GM18907 (cell line): Measurements from ENCODE around the gene IFIT3.
A peak's percentile ranks its signal among the peaks of the same experiment; 100 is the strongest.

Experiments used
- ATAC-seq: cut with Tn5 transposase; IDR thresholded peaks from one replicate; pipeline ENCODE4 v1.9.1; 2021; ENCODE audit warnings: mild to moderate bottlenecking, moderate library complexity; ENCODE audit not compliant: unreplicated experiment

IFIT3 gene

DNA sequence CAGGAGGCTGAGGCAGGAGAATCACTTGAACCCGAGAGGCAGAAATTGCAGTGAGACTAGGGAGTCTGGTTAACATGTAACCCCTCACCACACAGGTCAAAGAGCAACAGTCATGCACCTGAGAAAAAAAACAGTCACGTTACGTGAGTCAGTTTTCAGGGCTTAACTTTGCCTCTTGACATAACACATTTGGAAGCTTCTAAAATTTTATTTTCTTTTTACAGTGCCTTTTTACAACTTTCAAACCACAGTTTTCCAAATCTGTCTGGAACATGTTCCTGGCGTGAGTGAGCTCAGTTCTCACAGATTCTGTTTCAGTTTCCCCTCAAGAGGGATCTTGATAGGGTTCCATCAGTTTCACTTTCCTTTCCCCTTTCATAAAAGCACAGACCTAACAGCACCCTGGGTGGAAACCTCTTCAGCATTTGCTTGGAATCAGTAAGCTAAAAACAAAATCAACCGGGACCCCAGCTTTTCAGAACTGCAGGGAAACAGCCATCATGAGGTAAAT is 4.4 kb downstream of the IFIT3 start:
- peak; percentile 44 for ATAC-seq

DNA sequence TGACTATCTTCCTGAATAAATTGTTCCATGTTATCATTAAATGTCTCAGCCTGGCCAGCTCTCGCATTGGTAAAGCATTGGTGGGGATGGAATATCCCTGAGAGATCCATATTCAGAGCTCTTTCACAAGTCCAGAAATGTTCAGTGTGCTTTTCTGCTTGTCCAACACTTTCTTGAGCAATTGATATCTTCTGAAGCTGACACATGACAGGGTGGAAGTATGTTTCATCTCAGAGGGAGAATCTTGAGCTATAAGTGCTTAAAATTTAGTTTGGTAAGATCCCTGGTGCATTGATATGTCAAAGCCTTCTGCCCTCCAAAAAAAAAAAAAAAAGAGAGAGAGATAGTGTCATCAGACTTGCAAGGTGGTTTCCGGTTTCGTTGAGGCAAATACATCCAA is 7.4 kb downstream of the IFIT3 start:
- no peak for ATAC-seq

DNA sequence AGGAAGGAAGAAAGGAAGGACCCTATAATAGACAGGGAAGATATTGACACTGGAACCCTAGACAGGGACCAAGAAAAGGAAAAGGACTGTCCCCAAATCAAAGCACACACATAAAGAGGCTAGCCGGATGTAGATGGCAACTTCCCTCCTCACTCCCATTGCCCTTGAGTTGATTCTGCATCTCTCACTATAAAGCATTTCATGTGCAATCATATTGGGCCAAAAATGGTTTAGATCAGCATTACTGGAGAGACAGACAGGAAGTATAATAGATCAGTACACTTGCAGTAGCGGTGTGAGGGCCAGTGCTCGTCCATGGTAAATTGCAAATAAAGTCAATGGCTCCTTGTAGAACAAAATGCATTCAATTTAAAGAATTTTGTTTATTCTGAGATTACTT is 8.4 kb downstream of the IFIT3 start:
- ATAC-seq = no peak

DNA sequence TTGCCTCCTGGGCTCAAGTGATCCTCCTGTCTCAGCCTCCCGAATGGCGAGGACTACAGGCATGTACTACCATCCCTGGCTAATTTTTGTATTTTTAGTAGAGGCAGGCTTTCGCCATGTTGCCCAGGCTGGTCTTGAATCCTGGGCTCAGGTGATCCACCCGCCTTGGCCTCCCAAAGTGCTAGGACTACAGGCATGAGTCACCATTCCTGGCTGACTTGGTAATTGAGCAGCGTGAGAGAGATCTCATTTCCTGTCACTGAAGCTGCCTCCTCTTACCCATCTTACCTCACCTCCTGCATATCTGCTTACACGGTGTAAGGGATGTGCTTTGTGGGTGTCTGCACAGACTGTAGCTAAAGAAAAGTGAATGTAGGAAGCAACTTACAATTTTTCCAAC is 9.7 kb downstream of the IFIT3 start:
- no peak for ATAC-seq

DNA sequence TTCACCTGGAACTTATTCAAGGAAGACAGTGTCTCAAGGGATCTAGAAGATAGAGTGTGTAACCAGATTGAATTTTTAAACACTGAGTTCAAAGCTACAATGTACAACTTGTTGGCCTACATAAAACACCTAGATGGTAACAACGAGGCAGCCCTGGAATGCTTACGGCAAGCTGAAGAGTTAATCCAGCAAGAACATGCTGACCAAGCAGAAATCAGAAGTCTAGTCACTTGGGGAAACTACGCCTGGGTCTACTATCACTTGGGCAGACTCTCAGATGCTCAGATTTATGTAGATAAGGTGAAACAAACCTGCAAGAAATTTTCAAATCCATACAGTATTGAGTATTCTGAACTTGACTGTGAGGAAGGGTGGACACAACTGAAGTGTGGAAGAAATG is 10.9 kb downstream of the IFIT3 start:
- no peak for ATAC-seq

DNA sequence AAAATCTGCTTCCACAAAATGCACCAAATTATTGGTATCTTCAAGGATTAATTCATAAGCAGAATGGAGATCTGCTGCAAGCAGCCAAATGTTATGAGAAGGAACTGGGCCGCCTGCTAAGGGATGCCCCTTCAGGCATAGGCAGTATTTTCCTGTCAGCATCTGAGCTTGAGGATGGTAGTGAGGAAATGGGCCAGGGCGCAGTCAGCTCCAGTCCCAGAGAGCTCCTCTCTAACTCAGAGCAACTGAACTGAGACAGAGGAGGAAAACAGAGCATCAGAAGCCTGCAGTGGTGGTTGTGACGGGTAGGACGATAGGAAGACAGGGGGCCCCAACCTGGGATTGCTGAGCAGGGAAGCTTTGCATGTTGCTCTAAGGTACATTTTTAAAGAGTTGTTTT is 12.1 kb downstream of the IFIT3 start:
- no peak for ATAC-seq

DNA sequence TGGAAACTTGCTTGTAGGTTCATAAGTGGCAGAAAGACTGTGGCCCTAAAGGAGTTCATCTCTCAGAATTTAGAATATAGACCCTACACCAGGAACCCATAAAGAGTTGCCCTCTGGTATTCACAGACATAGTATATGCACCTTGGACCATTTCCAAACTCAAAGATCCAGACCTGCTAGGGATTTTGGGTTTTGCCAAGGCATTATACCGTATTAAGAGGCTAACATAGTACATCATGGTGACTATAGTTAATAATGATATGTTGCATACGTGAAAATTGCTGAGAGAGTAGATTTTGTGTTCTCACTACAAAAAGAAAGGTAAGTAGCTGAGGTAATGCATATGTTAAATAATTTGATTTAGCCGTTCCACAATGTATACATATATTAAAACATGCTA is 13.9 kb downstream of the IFIT3 start:
- ATAC-seq = no peak

DNA sequence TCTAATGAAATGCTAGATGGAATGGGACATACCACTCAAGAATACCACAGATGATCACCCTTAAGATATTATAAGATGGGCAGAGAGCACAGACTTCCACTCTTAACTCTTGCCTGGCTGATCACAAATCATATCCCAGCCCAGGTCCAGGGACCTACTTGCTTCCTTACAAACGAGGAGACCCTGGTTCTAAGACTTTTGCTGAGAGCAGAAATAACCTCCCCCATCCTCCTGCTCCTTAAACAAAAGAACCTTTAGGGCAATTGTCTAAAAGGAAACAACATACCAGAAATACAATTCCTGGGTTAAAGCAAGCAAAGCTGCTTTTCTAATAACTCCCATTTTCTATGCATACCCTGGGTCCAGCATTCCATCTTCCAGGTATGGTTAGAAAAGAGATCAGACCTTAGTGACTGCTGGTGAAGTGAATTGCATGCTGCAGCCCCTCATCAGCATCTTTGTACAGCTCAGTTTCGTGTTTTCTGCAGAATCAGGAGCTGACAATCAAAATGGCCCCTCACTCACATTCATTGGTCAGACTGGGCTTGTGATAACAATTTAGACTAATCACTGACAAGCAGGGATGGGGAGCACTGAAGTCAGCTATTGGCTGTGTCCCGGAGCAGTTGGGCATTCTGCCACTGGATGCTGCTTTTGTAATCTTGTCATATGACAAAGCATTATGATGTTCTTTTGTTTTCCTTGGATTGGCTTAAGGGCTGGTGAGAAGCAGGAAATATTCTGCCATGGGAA is 14.6 kb downstream of the IFIT3 start:
- ATAC-seq = no peak

DNA sequence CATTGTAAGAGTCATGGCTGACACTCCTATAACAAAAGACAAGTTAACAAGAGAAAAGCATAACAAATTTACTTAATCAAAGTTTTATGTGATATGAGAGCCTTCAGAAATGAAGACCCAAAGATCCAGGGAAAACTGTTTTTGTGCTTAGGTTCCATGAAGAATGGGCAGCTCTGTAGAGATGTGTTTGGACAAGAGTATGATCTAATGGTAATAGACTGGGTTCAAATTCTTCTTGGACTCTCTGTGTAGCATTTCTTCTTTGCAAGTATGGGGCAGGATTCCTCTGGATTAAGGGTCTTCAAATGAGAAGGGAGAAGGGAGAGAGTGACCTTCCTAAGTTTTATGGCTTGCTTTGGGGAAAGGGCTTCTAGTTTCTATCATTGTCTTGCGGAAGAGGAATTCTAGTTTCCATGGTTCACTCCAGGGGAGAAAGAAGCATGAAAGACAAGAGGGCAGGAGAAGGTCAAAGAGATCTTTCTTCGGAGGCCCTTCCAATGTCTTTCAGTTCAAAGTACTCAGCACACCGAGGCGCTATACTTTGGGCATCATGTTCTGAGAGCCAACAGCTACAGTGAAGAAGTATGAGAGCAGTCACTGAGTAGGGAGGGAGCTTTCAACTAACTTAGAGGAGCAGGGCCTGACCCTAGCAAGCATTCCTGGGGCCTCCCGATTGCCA is 15.4 kb downstream of the IFIT3 start:
- no peak for ATAC-seq

DNA sequence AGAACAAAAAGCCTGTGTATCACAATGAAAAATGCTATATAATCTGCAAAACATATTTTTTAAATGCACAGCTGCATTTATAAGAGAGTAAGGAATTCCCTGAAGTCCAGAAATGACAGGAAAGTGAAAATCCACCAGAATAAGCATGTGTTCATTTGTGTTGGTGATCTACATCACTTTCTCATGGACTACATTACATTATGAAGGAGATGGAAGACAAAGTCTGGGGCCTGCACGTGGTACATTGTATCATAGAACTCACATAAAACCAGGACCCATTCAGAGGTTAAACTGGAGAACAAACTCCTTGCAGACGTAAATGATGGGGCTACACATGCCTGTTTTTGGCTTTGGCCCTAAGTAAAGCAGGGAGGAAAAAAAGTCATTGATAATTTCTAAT is 16.4 kb downstream of the IFIT3 start:
- no peak for ATAC-seq

DNA sequence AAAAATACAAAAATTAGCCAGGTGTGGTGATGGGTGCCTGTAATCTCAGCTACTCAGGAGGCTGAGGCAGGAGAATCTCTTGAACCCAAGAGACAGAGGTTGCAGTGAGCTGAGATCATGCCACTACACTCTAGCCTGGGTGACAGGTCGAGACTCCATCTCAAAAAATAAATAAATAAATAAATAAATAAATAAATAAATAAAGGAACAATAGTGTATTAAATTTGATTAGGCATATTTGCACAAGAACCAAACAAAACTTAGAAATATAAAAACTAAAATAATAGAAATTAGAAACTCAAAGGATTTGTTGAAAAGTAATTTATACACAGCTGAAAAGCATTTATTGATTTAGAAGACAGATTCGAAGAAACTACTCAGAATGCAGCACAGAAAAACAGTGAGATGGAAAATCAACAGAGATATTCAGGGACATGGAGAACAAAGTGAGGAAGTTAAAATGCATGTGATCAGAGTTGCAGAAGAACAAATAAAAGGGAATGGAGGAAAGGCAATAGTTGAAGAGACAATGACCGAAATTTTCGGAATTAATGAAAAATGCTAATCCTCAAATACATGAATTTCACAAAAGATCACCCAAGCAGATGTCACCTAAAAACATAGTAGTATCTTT is 17.7 kb downstream of the IFIT3 start:
- no peak for ATAC-seq

DNA sequence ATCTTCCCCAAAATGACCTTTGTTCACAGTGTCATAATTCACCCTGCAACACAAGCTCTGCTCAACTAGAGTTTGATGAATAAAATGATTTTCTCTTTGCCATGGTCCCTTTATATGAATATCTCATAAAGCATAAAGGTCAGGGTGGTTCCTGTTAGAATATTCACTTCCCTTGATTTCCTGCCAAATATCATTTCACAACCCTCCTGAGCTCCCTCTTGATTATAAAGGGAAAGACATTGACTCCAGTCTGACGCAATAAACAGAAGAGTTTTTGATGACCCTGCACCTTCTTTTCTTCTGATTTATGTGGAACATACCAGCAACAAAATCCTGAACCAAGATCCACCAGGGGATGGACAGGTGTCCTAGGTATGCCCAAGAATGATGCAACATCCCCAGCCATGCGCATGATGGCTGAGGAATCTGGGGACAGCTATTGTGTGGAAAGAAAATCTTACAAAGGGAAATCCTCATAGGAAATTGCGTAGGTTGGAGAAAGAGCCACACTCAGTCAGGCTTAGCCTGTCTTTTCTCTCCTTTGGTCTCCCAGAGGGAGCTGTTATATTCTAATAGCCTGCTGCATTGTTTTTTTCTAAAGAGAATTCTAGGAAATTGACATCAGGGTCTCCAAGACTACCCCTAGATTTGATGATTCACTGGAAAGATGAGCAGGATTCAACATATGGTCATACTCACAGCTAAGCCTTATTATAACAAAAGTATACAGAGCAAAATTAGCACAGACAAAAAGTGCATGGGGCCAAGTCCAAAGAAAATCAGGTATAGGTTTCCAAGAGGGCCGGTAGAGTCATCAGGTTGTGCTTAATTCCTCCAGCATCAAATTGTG is 18.8 kb downstream of the IFIT3 start:
- ATAC-seq = no peak

DNA sequence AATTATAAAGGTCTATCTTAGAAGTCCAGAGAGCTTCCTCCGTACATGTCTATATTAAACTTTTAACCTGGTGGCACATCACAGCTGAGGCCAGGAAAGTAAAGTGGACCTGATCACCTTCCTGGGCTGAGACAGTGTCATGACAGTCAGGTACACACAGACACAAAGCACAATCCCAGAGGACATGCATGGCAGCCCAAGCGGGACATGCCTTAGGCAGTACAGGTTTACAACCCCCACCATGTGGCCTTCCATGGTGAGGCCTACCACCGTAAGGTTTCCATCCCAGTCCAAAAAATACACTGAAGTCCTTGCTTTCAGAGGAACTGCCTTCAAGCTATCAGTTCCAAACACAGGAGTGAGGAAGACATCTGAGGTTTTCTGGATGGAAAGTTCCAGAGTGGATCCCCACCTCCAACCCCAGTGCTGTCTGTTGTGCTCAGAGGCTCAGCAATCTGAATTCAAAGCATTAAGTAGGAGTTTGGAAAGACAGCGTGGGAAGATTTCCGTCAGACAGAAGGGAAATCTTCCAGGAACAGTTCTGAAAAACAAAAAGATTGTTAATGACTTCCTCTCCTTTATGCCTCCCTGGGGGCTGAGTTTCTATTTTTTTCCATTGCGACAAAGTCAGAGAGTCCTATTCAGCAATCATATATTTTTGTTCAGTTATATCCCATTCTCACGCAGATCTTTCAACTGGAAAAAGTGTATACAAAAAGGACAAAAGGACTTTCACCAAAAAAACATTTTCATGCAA is 20.1 kb downstream of the IFIT3 start:
- no peak for ATAC-seq

DNA sequence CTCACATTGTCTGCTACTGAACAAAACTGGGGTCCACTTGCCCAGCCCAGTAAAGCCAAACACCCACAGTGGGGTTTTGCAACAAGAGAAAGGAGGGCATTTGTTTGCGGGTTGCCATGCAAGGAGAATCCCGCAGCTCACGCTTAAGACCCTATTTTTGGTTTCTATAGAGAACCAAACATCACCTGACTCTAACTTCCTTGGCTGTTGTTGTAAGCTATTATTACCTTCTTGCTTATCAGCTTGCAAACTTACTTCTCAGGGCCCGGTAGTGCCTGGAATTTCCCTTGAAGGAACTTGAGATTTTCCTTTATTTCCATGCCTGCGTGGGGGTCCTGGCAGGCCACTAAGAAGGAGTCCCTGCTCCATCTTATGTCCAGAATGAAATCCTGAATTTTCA is 20.7 kb downstream of the IFIT3 start:
- ATAC-seq = no peak

DNA sequence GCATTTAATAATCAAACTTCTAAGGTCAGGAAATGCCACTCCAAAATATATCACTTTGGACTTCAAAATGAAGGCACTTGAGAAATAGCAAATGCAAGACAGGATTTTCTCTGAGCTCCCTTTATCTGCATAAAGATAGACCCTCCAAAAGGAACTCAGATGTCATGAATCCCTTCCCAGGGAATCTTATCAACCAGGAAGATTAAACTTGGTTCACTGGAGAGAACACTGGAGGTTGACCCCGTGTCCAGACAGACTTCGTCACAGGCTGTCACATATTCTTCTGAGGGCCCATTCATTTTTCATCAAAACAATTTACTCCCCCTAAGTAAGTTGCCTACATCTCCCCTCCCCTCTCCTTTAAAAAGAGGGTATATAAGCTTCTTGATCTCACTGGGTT is 21.2 kb downstream of the IFIT3 start:
- ATAC-seq = no peak

DNA sequence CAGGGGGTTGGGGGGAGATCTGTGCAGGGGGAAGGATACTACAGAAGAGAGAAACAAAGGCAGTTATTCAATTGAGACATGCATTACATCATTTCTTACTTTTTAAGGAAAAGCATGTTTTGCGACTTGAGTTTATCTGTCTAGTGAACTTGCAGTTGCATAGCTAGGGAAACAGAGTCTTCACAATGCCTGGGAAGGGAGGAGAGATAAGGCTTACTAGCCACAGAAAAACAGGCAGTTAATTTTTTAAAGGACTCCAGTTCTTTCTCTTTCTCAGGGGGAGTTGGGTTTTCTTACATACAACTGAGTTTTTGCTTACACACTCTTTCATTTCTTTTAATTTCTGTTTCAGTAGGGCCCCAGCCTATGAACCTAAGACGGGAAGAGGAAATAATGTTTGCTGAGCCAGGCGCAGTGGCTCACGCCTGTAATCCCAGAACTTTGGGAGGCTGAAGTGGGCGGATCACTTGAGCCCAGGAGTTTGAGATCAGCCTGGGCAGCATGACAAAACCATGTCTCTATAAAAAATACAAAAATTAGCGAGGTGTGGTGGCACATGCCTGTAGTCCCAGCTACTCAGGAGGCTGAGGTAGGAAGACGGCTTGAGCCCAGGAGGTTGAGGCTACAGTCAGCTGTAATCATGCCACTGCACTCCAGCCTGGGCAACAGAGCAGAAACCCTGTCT is 23.0 kb downstream of the IFIT3 start:
- peak; percentile 40 for ATAC-seq

DNA sequence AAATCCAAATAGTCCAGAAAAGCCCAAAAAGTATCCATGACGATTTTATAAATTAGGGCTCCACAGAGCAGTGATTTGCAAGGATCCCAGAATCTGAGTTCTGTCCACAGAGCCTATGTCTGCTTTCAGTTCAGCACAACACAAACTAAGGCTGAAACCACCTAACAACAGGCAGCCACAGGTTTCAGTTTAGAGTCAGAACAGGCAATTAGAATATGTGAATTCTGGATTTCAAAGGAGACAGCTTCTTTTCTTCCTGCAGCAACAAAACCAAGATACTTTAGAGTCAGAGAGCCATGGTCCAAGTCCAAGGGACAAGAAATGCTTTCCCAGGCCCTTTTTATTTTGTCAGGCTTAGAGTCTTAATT is 23.6 kb downstream of the IFIT3 start:
- ATAC-seq = peak; percentile 81

DNA sequence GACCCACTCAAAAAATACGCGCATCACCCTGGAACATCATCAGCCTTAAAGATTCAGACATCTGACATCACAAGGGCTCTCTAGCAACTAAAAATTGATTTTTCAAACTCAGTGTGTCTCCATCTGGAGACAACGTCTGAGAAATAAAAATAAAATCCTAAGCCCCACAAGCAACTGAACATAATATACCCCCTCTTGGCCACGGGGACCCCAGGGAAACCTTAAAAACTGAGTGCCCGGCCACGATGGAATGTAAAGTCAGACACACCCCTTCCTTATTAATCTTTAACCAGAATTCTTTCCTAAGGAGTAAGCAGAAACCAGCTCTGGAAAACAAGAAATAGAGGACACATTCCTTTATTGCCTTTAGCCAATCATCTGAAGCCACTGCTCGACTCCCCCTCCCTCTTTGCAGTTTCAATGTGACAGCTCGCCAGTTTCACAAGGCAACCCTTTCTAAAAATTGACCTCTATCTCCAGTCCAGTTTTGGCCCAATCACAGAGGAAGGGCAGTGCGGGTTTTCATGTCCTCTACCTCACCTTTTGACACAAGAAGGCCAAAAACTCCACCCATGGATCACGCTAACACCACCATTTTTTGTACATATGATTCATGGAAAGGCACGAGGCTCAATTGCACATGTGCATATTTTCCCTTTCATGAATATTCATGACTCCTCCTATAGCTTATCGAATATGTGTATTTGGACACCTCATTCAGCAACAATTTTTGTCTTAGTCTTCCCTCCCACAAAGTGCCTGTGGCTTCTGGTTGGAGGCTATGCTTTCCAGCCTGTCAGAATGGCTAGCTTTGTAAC is 24.2 kb downstream of the IFIT3 start:
- ATAC-seq = peak; percentile 39

DNA sequence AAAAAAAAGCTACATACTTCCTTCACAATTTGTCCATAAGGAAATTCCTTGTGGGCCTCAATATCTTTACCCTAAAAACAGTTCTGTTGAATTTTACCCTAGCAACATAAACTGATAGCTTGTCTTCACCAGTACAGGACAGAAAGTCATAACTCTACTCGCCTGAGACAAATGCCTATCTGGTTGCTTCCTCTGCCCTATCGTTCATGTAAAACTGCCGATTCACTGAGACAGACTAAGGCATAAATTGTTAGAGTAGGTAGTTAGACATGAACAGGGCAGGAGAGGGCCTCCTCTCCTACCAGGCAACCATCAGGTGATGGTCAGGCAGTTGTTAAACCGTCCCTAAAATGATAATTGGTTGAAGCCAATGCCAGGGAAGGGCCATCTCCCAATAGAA is 25.0 kb downstream of the IFIT3 start:
- no peak for ATAC-seq
